K562 (cell line): Measurements from ENCODE around the gene GPHN.

ENCODE experiments used
- BRF1 ChIP-seq: IDR thresholded peaks from 3 replicates; pipeline ENCODE4 v1.6.1; 2011; ENCODE audit warnings: borderline replicate concordance, mild to moderate bottlenecking; ENCODE audit not compliant: insufficient read length; ENCODE audit errors: extremely low read depth
- CTCF ChIP-seq, 3 experiments: IDR thresholded peaks in 2 of 3; conservative IDR thresholded peaks in 1 of 3; 2 replicates each; pipeline ENCODE4 v1.5.1; 2011 to 2012; ENCODE audit warnings: low read length in 3 of 3, mild to moderate bottlenecking in 3 of 3, control low read depth in 2 of 3, improper control_type of control experiment in 1 of 3, inconsistent platforms in 1 of 3, low read depth in 1 of 3, mixed read lengths in 1 of 3, moderate library complexity in 1 of 3; ENCODE audit not compliant: insufficient read depth in 2 of 3
- EZH2 ChIP-seq: IDR thresholded peaks from 2 replicates; pipeline ENCODE4 v1.6.1; 2012; ENCODE audit warnings: low read depth, mild to moderate bottlenecking, inconsistent platforms, low read length, borderline replicate concordance
- FOXK1 ChIP-seq: sonication (generic); formaldehyde crosslinking; IDR thresholded peaks from 2 replicates; pipeline ENCODE4 v1.8.0; 2022; ENCODE audit warnings: missing genetic modification reagents, mild to moderate bottlenecking, borderline replicate concordance
- HDAC8 ChIP-seq: fragments of 450-650 bp; IDR thresholded peaks from 2 replicates; pipeline ENCODE4 v1.6.1; 2016; ENCODE audit warnings: mild to moderate bottlenecking, missing genetic modification characterization, moderate library complexity, missing compliant biosample characterization
- HNRNPUL1 ChIP-seq: fragments of 200-400 bp; formaldehyde crosslinking; IDR thresholded peaks from 2 replicates; pipeline ENCODE4 v1.6.1; 2017; ENCODE audit warnings: low read length
- POLR2A ChIP-seq: fragments of 450-650 bp; conservative IDR thresholded peaks from 2 replicates; pipeline ENCODE4 v1.6.1; 2016
- RBM15 ChIP-seq: fragments of 200-400 bp; formaldehyde crosslinking; IDR thresholded peaks from 2 replicates; pipeline ENCODE4 v1.6.1; 2018; ENCODE audit warnings: mild to moderate bottlenecking, low read length, moderate library complexity; ENCODE audit not compliant: insufficient read depth
- SIN3B ChIP-seq: fragments of 450-650 bp; IDR thresholded peaks from 2 replicates; pipeline ENCODE4 v1.6.1; 2017; ENCODE audit warnings: low read depth, mild to moderate bottlenecking, moderate library complexity
- TBP ChIP-seq: optimal IDR thresholded peaks from 2 replicates; pipeline ENCODE3; 2011; ENCODE audit warnings: low read depth, low read length, improper control_type of control experiment
- USF1 ChIP-seq: sonication (generic); formaldehyde crosslinking; IDR thresholded peaks from 2 replicates; pipeline ENCODE4 v1.9.0; 2022; ENCODE audit warnings: mild to moderate bottlenecking, missing genetic modification reagents
- ZBTB17 ChIP-seq: fragments of 450-650 bp; formaldehyde crosslinking; IDR thresholded peaks from 2 replicates; pipeline ENCODE4 v1.4.0; 2020; ENCODE audit warnings: mild to moderate bottlenecking
- ZNF407 ChIP-seq: fragments of 450-650 bp; IDR thresholded peaks from 2 replicates; pipeline ENCODE4 v1.6.1; 2016; ENCODE audit warnings: low read depth
- TF ChIP-seq, protein P1 (sequence below): sonication (generic); formaldehyde crosslinking; IDR thresholded peaks from 2 replicates; pipeline ENCODE4 v1.9.0; 2022; ENCODE audit warnings: mild to moderate bottlenecking, missing genetic modification reagents

- TF ChIP-seq, protein P1, sequence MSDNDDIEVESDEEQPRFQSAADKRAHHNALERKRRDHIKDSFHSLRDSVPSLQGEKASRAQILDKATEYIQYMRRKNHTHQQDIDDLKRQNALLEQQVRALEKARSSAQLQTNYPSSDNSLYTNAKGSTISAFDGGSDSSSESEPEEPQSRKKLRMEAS (CRISPR knock-in tag) = no peak
- TF ChIP-seq FOXK1 (CRISPR knock-in tag) (no peak), USF1 (CRISPR knock-in tag) (no peak), BRF1 (no peak), RBM15 (no peak), POLR2A (no peak), ZNF407 (no peak), CTCF (IDR thresholded peaks at IDR 0.05 in 2 of 3, conservative IDR thresholded peaks at IDR 0.05 in 1 of 3; ENCODE audit: insufficient read depth in 2 of 3, low read depth in 1 of 3, low read length in 3 of 3) (no peak), TBP (no peak), SIN3B (no peak), HNRNPUL1 (no peak), ZBTB17 (no peak), HDAC8 (tag) (no peak), EZH2 (no peak)
Observed at GRCh38 chr14:67018720-67019119, 510.8 kb downstream of the GPHN start.
